A549 (cell line): Measurements from ENCODE around the gene FAM227B. TPM values are rescaled to one million over a fixed set of nuclear protein-coding genes. Genes with fewer than 3 reads are reported as not detected.

Experiments used
- ATAC-seq, 2 experiments: fragments of 200-7000 bp in 1 of 2; fragments of >200 bp in 1 of 2; cut with Nextera tagmentation in 1 of 2; cut with Tn5 transposase in 1 of 2; 3 replicates each; pipeline versions ENCODE4 v1.8.0 to v1.9.1; 2018 to 2020; ENCODE audit warnings: mild to moderate bottlenecking in 1 of 2, moderate library complexity in 1 of 2
- CTCF ChIA-PET: fragments of 300-600 bp; sonication (Branson Sonifier 250); formaldehyde crosslinking; extraction: SDS; loops from one replicate; lab custom pipeline; 2021; ENCODE audit warnings: antibody characterized with exemption, inconsistent platforms; lab: Yijun Ruan, JAX
- POLR2A ChIA-PET: fragments of 350-600 bp; formaldehyde crosslinking; extraction: SDS; loops from one replicate; lab custom pipeline; 2021; ENCODE audit warnings: antibody characterized with exemption, inconsistent platforms; lab: Yijun Ruan, JAX
- DNase-seq, 2 experiments: peaks; one replicate each; pipeline versions ENCODE4 v3.0.0 to v3.0.0-alpha.2; 2011 to 2016; ENCODE audit warnings: low read depth in 1 of 2, low spot score in 1 of 2
- FAIRE-seq: peaks from 2 replicates; lab custom pipeline; 2011; peaks lifted over from hg19 to GRCh38; lab: Jason Lieb, UNC
- H3K27ac ChIP-seq, 2 experiments: fragments of >200 bp; sonication (Bioruptor Twin); formaldehyde crosslinking; 3 replicates each; pipeline ENCODE4 v1.5.1; 2016 to 2017
- H3K4me1 ChIP-seq: fragments of >200 bp; sonication (Bioruptor Twin); formaldehyde crosslinking; 3 replicates; pipeline ENCODE4 v1.6.1; 2016
- H3K4me2 ChIP-seq: fragments of >200 bp; sonication (Bioruptor Twin); formaldehyde crosslinking; 3 replicates; pipeline ENCODE4 v1.6.1; 2016
- H3K4me3 ChIP-seq: fragments of >200 bp; sonication (Bioruptor Twin); formaldehyde crosslinking; 3 replicates; pipeline ENCODE4 v1.5.1; 2016
- H3K9me3 ChIP-seq: fragments of >200 bp; sonication (Bioruptor Twin); formaldehyde crosslinking; 3 replicates; pipeline ENCODE4 v1.6.1; 2016
- BCL3 ChIP-seq: fragments of >200 bp; sonication (Bioruptor Twin); formaldehyde crosslinking; IDR thresholded peaks from 3 replicates; pipeline ENCODE4 v1.6.1; 2016
- CHD2 ChIP-seq: fragments of 150-350 bp; IDR thresholded peaks from 2 replicates; pipeline ENCODE4 v1.6.1; 2014; ENCODE audit warnings: low read length; ENCODE audit not compliant: partially characterized antibody
- CHD4 ChIP-seq: fragments of 200-600 bp; sonication (generic); IDR thresholded peaks from 2 replicates; pipeline ENCODE4 v1.6.1; 2016; ENCODE audit warnings: antibody characterized with exemption, mild to moderate bottlenecking, borderline replicate concordance
- E2F6 ChIP-seq: IDR thresholded peaks from 2 replicates; pipeline ENCODE4 v1.6.1; 2012; ENCODE audit warnings: low read depth, borderline replicate concordance
- FOSB ChIP-seq: fragments of 250-450 bp; sonication (Bioruptor Pico); IDR thresholded peaks from 2 replicates; pipeline ENCODE4 v1.5.0; 2020; ENCODE audit warnings: mild to moderate bottlenecking, moderate library complexity
- FOSL2 ChIP-seq, 2 experiments: fragments of 450-650 bp in 1 of 2; fragments of >200 bp in 1 of 2; sonication (Bioruptor Twin) in 1 of 2; formaldehyde crosslinking; IDR thresholded peaks; 2 replicates each; pipeline versions ENCODE4 v1.5.0 to v1.6.1; 2016 to 2020; ENCODE audit warnings: mild to moderate bottlenecking in 1 of 2, moderate library complexity in 1 of 2
- HDAC2 ChIP-seq: fragments of 200-600 bp; sonication (generic); IDR thresholded peaks from 2 replicates; pipeline ENCODE4 v1.6.1; 2016
- HOXA7 ChIP-seq: fragments of 250-450 bp; sonication (Bioruptor Pico); IDR thresholded peaks from 2 replicates; pipeline ENCODE4 v1.5.0; 2020; ENCODE audit warnings: mild to moderate bottlenecking, moderate library complexity
- HOXB13 ChIP-seq: fragments of 250-450 bp; sonication (Bioruptor Pico); IDR thresholded peaks from 2 replicates; pipeline ENCODE4 v1.5.0; 2020; ENCODE audit warnings: low read depth, mild to moderate bottlenecking, moderate library complexity
- JUN ChIP-seq, 2 experiments: fragments of >200 bp; sonication (Bioruptor Twin); formaldehyde crosslinking; IDR thresholded peaks; 2 replicates in 1 of 2; 3 replicates in 1 of 2; pipeline ENCODE4 v1.6.1; 2016 to 2017
- MAFK ChIP-seq: fragments of 450-650 bp; IDR thresholded peaks from 2 replicates; pipeline ENCODE4 v1.6.1; 2014; ENCODE audit not compliant: partially characterized antibody
- MYC ChIP-seq: IDR thresholded peaks from 2 replicates; pipeline ENCODE4 v1.6.1; 2012; ENCODE audit warnings: mild to moderate bottlenecking, inconsistent platforms, low read length, improper control_type of control experiment, borderline replicate concordance
- REST ChIP-seq: fragments of 200-600 bp; sonication (generic); IDR thresholded peaks from 2 replicates; pipeline ENCODE4 v1.6.1; 2016; ENCODE audit warnings: antibody characterized with exemption, mild to moderate bottlenecking, moderate library complexity
- RNF2 ChIP-seq: fragments of 200-600 bp; sonication (generic); IDR thresholded peaks from 2 replicates; pipeline ENCODE4 v1.6.1; 2016; ENCODE audit warnings: low read depth, mild to moderate bottlenecking, antibody characterized with exemption, moderate library complexity, borderline replicate concordance
- SMC3 ChIP-seq: fragments of >200 bp; sonication (Bioruptor Twin); formaldehyde crosslinking; IDR thresholded peaks from 3 replicates; pipeline ENCODE4 v1.6.1; 2018; ENCODE audit warnings: inconsistent platforms
- USF2 ChIP-seq: fragments of 450-650 bp; IDR thresholded peaks from 2 replicates; pipeline ENCODE4 v1.6.1; 2014; ENCODE audit warnings: antibody characterized with exemption
- ZSCAN20 ChIP-seq: fragments of 250-450 bp; sonication (Bioruptor Pico); IDR thresholded peaks from 2 replicates; pipeline ENCODE4 v1.8.0; 2022; ENCODE audit warnings: mild to moderate bottlenecking, moderate library complexity
- WGBS: methylation state at CpG from one replicate; pipeline ENCODE4 v1.1.6; 2017; ENCODE audit errors: missing lambda C conversion rate; 5-methylcytosine and 5-hydroxymethylcytosine counted together
- polyA plus RNA-seq, 4 experiments: library from polyadenylated mRNA; depleted of rRNA in 3 of 4; stranded (reverse); fragments of >200 nt; fragmentation: RNase III in 1 of 4; extraction: RNeasy Plus Mini Kit Qiagen cat#74134 plus additional on column Dnase treatment in 1 of 4; gene quantifications; 2 replicates in 3 of 4; 3 replicates in 1 of 4; pipeline ENCODE4 v1.2.3, GENCODE V29; 2011 to 2017

The FAM227B gene
- polyA plus RNA-seq, 2 of the 4 experiments (the other 2 are of a cell fraction), result 1.9 to 3.7 TPM

- Histone ChIP-seq H3K4me3 (no peak overlapping the region), H3K4me1 (no peaks in the 10 kb centered on the region), H3K4me2 (no peak overlapping the region), H3K9me3 (no peaks in the 10 kb centered on the region), H3K27ac (no peak overlapping the region)
- DNase-seq (no peak), ATAC-seq (no peak), FAIRE-seq (no peak)
- POLR2A ChIA-PET, result no interaction called here
- 42% methylated on average over 5 of the region's 5 CpGs for WGBS
- no peak for TF ChIP-seq FOSB (CRISPR knock-in tag)
- no peak for TF ChIP-seq ZSCAN20
- no peak for TF ChIP-seq MAFK
- TF ChIP-seq JUN (IDR thresholded peaks at IDR 0.05), result no peak
- no peak for TF ChIP-seq FOSL2 (IDR thresholded peaks at IDR 0.05)
- no peak for TF ChIP-seq FOSL2 (CRISPR knock-in tag; IDR thresholded peaks at IDR 0.05)
- no peak for TF ChIP-seq CHD2
- no peak for TF ChIP-seq HDAC2
- no peak for TF ChIP-seq HOXB13 (CRISPR knock-in tag)
- no peak for TF ChIP-seq MYC
- TF ChIP-seq BCL3, result no peak
- TF ChIP-seq RNF2, result no peak
- no peak for TF ChIP-seq USF2
- TF ChIP-seq, all 56 proteins: peak for 0
- CTCF ChIA-PET, result no interaction called here
Observed at GRCh38 chr15:49428409-49429095, 192.1 kb downstream of the FAM227B start.

GRCh38 chr15:49427372-49427771 lies 193.2 kb downstream of the FAM227B start:
- no peak overlapping the region for H3K4me3 ChIP-seq
- H3K4me1 ChIP-seq, result no peaks in the 10 kb centered on the region
- ATAC-seq (no peak), FAIRE-seq (no peak), DNase-seq (no peak)
- ChIA-PET CTCF (no interaction called here), POLR2A (no interaction called here)
- no peak for TF ChIP-seq CHD4
- TF ChIP-seq BCL3, result no peak
- no peak for TF ChIP-seq HOXA7
- TF ChIP-seq SMC3, result no peak
- no peak for TF ChIP-seq MAFK
- no peak for TF ChIP-seq E2F6
- TF ChIP-seq REST, result no peak
- no peak for TF ChIP-seq CHD2
- H3K9me3 ChIP-seq, result no peaks in the 10 kb centered on the region
- no peak overlapping the region for H3K4me2 ChIP-seq
- no peak overlapping the region for H3K27ac ChIP-seq
